ENCODE measurements around the gene CCDC9B. TPM values are rescaled to one million over a fixed set of nuclear protein-coding genes. Genes with fewer than 3 reads are reported as not detected.

CCDC9B gene
- 10 to 100 TPM in 1 of 3 donors, 1 to 10 TPM in 2; 3.5 to 10.4 (median 5.0) TPM for polyA plus RNA-seq (ENCODE audit: insufficient read length in 3 of 3)
- long read RNA-seq, donor 1, result 0 reads
- long read RNA-seq, donor 2, result 0 reads
- long read RNA-seq, donor 3, partial matches to known transcripts, result 0 of 1 reads
- long read RNA-seq, donor 3, other reads (novel, unspliced or antisense), result 0 of 1 reads
- long read RNA-seq, donor 4, result 0 reads
- long read RNA-seq, donor 5, result 0 reads
- long read RNA-seq, donor 6, result 0 reads
- long read RNA-seq, donor 7, result 0 reads
- long read RNA-seq, donor 8, result 0 reads
- long read RNA-seq, donor 9, result 0 reads
- long read RNA-seq, donor 10, partial matches to known transcripts, result 0 of 1 reads
- long read RNA-seq, donor 10, other reads (novel, unspliced or antisense), result 0 of 1 reads
- long read RNA-seq, donor 11, result 0 reads
- long read RNA-seq, donor 12, partial matches to known transcripts, result 18 of 18 reads
- long read RNA-seq, donor 12, other reads (novel, unspliced or antisense), result 0 of 18 reads
- long read RNA-seq, donor 13, result 0 reads
- long read RNA-seq, donor 14, result 0 reads
- long read RNA-seq, donor 15, result 0 reads
- long read RNA-seq, donor 16, partial matches to known transcripts, result 0 of 1 reads
- long read RNA-seq, donor 16, other reads (novel, unspliced or antisense), result 0 of 1 reads

DNA sequence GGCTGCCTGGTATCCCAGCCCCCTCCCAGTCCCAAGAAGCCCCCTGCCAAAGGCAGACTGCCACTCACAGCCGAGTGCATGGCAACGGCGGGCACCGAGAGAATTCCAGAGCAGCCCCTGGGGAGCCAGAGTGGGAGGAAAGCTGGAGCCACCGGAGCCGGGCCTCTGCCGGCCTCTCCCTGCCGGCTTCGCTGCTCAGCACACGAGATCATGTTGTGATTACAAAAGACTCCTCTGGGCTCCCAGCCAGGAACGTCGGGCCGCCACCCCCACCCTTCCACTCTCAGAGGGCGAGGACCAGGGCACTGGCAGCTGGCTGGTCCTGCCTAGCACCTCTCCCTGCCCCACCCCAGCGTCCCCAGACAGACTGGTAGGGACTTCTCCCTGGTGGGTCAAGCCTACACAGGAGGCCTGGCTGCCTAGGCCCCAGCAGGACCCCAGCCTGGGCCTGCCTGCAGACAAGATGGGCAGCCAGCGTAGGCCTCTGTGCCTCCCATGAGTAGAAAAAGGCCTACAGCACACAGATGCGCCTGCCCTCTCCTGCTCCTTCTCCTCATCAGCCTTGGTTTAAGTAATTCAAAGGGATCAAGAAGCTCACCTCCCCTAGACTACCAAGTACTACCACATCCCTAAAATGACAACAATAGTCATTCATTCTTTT lies at the start of gene CCDC9B:
TSS of gene CCDC9B (minus strand) at position 200 of the 661 bp plus-strand sequence. CDS start at position 80, 120 bp downstream.
- peak in 3 of 11 donors; percentile 63 to 81 (median 67) for DNase-seq (ENCODE audit: extremely low read depth in 1 of 11, low read depth in 9 of 11, low spot score in 4 of 11)

DNA sequence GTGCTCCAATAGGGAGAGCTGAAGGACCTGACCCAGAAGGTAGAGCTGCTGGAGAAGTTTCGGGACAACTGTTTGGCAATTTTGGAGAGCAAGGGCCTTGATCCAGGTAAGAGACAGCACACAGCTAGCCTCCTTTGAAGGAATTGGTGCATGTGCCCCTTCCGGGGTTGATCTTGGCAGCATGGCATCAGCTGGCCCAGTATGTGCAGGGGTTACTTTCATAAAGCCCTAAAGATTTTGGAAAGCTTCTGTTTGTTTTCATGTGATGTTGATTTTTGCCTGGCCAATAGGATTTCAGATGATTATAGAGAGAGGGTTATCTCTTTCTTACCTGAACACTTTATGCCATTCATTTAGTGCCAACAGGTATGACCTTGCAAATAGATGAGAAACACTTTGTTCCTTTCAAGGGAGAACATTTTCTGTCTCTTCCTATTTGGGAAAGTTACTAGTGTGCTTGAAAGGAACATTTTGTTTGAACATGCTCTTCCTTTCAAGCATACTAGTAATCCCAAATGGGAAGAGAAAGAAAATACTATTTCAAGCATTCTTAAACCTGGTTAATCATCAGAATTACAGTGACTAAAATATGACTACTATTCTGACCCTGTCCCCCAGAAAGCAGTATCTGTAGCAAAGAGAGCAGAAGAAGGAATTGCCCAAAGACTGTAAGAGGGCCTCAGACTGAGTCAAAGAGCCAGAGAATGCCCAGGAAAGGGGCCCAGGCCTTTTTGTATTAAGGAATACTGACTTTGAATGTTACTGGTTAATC lies 49.3 kb upstream of the CCDC9B start:
- no peak for DNase-seq (ENCODE audit: extremely low read depth in 1 of 11, low read depth in 9 of 11, low spot score in 4 of 11)

DNA sequence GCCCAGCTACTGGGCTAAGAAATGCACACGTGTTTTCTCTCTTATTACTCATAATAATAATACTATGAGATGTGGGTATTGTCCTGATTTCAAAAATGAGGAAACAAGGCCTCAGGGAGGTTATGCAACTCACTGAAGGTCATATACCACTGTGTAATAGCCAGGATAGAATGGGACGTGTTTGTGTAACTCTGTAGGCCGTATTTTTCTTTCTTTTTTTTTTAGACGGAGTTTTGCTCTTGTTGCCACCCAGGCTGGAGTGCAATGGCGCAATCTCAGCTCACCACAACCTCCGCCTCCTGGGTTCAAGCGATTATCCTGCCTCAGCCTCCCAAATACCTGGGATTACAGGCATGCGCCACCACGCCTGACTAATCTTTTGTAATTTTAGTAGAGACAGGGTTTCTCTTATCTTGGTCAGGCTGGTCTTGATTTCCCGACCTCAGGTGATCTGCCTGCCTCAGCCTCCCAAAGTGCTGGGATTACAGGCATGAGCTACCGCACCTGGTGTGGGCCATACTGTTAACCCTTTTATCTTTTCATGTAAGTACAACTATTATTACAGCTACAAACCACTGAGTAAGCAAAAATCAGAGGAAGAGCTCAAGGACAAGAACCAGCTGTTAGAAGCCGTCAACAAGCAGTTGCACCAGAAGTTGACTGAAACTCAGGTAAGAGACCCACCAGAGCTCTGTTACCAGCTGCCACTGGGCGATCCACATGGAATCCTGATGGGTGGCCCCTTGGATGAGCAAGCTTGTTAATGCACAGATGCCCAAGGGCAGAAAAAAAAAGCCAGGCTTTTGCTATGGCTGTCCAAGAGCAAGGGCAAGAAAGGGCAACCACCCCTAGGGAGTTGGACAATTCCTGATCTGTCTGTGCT lies 48.4 kb upstream of the CCDC9B start:
- no peak for DNase-seq (ENCODE audit: extremely low read depth in 1 of 11, low read depth in 9 of 11, low spot score in 4 of 11)

DNA sequence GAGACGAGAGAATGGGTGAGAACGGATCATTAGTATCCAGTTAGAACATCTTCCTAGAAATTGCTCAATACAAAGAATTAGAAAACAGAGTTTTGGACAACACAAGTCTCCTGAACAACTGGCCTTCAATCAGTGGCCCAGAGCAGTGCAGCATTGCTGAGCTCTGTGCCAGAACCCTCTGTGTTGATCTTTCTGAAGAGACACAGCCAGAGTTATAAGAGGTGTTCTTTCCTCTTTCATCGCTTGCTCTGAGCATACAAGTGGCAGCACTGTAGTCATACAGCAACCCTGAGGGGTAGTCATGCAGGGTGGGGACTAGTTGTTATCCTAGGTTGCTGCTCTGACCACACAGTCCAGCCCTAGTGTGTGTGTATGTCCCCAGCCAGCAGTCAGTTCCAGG lies 45.7 kb upstream of the CCDC9B start:
- DNase-seq (ENCODE audit: extremely low read depth in 1 of 11, low read depth in 9 of 11, low spot score in 4 of 11), result no peak

DNA sequence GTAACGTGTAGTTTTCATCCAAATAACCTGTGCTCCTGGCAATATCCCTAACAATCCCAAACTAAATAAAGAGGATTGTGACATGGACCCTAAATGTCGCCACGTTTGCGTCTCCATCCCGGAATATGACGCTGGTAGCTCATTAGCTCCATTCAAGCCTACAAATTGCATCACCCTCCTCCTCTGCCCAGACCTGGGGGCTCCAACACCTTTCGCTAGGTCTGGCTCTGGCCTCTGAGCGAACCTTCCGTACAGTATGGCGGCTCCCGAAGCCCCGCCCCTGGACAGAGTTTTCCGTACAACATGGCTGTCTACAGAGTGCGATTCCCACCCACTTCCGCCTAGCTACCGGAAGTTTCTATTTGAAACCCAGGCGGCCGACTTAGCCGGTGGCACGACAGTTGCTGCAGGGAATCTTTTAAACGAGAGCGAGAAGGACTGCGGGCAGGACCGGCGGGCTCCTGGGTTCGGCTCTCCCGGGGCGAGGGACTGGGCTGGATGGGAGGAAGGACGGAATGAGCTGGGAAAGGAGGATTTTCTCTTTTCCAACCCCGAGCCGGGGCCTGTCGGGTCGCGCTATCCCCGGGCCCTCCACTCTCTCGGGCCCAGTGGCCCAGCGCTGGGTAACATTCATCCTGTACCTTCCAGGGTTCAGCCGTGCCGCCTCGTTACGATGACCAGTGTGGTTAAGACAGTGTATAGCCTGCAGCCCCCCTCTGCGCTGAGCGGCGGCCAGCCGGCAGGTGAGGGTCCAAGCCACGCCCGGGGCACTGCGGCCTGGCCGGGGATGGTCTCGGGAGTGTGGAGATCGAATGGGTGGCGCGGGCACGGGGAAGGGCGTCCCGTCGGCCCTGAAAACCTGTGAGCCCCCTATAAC lies 42.1 kb upstream of the CCDC9B start, which contains the start of gene KNSTRN:
TSS of gene KNSTRN (plus strand) at position 142 of the 877 bp plus-strand sequence. CDS start at position 257, 115 bp downstream.
- peak in 10 of 11 donors; percentile 76 to 92 (median 88) for DNase-seq (ENCODE audit: extremely low read depth in 1 of 11, low read depth in 9 of 11, low spot score in 4 of 11)

DNA sequence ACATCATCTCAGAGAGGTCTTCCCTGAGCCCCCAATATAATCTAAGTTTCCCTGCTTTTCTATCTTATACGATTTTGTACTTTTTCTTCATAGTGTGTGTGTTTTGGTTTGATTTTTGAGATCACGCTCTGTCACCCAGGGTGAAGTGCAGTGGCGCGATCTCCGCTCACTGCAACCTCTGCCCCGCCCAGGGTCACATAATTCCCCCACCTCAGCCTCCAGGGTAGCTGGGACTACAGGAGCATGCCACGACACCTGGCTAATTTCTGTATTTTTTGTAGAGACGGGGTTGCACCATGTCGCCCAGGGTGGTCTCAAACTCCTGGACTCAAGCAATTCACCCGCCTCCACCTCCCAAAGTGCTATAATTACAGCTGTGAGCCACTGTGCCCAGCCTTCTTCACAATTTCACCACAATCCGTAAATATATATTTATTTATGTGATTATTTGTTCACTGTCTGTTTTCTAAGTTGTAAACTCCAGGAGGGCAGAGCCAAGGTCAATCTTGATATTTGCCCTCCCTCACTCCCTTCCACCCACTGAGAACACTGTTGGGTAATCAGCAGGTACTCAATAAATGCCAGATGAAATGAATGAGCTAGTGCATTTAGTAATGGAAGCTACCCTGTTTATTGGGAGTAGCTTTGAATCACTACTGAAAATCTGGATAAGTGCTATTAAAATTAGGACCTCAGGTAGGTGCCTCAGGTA lies 41.2 kb upstream of the CCDC9B start:
- DNase-seq (ENCODE audit: extremely low read depth in 1 of 11, low read depth in 9 of 11, low spot score in 4 of 11), result no peak

DNA sequence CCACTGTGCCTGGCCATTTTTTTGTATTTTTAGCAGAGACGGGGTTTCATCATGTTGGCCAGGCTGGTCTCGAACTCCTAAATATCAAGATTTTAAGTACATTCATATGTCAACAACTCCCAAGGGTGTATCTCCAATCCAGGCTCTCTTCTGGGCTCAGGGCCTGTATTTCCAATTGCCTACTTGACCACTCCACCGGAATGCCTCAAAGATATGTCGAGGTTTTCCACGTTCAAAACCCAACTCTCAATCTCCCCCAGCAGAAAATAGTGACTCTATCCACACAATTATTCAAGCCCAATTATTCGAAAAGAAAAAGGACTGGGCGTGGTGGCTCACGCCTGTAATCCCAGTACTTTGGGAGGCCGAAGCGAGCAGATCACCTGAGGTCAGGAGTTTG lies 39.9 kb upstream of the CCDC9B start:
- DNase-seq (ENCODE audit: extremely low read depth in 1 of 11, low read depth in 9 of 11, low spot score in 4 of 11), result no peak

DNA sequence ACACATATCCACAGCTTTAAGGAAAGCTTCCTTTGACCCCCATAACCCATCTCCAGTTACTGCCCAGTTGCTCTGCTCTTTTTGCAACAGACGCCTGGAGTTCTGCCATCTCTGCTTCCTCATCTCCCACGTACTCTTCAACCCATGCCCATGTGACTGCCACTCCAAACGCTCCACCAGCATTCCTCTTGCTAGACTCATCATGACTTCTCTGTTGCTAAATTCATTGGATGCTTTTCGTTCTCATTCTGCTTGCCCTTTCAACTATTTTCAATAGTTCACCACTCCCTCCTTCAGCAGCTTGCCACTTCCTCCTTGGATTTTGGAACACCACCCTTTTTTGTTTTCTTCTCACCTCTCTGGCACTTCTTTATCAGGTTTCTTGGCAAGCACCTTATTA lies 39.1 kb upstream of the CCDC9B start:
- DNase-seq (ENCODE audit: extremely low read depth in 1 of 11, low read depth in 9 of 11, low spot score in 4 of 11), result no peak

DNA sequence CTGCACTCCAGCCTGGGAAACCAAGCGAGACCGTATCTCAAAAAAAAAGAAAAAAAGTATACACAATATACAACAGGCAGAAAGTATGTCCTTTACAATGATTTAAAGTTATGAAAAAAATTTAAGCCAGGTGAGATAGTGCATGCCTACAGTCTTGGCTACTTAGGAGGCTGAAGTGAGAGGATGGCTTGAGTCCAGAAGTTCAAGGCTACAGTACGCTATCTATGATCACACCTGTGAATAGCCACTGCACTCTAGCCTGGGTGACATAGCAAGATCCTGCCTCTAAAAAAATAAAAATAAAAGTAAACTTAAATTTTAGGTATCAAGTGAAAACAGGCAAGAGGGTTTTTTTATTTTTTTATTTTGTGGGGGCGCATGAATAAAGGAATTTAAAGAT lies 38.6 kb upstream of the CCDC9B start:
- no peak for DNase-seq (ENCODE audit: extremely low read depth in 1 of 11, low read depth in 9 of 11, low spot score in 4 of 11)

DNA sequence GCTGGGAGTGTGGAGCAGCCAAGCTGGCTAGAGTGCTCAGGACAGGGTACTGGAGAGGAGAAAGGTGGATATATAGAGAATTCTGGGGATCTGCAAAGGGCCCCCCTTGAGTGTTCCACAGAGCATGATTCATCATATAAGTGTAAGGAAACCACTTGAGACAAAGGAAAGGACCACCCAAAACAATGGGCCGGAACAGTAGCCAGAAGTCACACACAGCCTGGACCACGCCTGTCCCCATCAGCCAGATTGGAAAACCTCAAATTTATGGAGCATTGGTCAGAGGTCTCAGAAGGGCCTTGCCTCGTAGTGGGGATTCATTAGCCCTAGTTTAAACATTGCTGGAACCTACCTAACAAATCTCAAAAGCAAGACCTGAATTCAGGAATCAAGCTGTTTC lies 36.9 kb upstream of the CCDC9B start:
- no peak for DNase-seq (ENCODE audit: extremely low read depth in 1 of 11, low read depth in 9 of 11, low spot score in 4 of 11)

DNA sequence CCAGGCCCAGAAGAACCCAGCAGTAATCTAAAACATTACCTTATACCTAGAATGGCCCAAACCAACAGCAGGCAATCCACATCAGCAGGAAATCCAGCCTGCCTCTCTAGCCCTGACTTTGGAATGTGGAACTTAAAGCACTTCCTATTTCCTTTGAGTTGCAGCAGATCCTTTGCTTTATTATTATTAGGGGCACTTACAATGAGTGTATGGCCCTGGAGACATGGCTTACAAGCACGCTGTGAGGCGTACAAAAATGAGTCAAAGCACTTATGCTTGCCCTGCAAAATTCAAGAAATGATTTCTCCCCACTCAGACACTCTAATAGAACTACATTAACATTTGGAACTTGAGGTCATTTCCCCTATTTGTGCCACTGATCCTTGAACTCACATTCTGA lies 32.2 kb upstream of the CCDC9B start:
- DNase-seq (ENCODE audit: extremely low read depth in 1 of 11, low read depth in 9 of 11, low spot score in 4 of 11), result no peak

DNA sequence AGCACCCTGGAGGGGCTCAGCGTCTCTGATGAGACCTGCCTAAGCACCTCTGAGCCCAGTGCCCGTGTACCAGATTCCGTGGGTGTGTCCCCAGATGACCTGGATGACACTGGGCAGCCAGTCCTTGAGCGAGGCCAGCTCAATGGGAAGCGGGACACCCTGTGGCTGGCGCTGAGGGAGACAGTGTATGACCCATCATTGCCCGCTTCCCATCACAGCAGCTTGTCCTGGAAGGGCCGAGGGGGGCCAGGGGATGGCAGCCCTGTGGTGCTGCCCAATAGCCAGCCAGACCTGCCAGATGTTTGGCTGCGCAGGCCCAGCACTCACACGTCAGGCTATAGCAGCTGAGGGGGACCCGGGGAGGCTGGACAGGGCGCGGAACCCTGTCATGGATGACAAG lies 29.2 kb upstream of the CCDC9B start:
- DNase-seq (ENCODE audit: extremely low read depth in 1 of 11, low read depth in 9 of 11, low spot score in 4 of 11), result no peak

DNA sequence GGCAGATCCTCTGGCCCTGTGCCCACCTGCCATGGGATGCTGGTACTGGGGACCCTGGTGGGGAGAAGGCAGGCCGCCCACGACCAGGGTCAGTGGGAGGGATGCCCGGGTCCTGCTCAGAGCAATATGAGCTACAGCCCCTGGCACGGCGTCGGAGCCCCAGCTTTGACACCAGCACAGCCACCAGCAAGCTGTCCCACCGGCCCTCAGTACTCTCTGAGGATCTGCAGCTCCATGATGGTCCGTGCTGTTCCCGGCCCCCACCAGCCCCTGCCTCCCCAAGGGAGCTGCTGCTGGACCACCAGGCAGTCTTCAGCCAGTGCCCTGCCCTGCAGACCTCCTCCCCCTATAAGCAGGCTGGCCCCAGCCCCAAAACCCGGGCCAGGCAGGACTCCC lies 28.7 kb upstream of the CCDC9B start:
- DNase-seq (ENCODE audit: extremely low read depth in 1 of 11, low read depth in 9 of 11, low spot score in 4 of 11), result no peak

DNA sequence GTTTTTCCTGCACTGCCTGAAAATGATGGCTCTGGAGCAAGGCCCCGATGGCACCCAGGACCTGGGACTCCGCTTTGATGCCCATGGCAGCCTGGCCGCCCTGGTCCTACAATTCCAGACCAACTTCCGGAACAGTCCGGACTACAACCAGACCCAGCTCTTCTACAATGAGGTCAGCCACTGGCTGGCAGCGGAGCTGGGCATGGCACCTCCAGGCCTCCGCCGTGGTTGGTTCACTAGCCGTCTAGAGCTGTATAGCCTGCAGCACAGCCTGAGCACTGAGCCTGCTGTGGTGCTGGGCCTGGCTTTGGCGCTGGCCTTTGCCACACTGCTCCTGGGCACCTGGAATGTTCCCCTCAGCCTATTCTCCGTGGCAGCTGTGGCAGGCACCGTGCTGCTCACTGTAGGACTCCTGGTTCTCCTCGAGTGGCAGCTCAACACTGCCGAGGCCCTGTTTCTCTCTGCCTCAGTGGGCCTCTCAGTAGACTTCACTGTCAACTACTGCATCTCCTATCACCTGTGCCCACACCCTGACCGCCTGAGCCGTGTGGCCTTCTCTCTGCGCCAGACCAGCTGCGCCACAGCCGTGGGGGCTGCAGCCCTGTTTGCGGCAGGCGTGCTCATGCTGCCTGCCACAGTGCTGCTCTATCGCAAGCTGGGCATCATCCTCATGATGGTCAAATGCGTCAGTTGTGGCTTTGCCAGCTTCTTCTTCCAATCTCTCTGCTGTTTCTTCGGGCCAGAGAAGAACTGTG lies 28.2 kb upstream of the CCDC9B start:
- no peak for DNase-seq (ENCODE audit: extremely low read depth in 1 of 11, low read depth in 9 of 11, low spot score in 4 of 11)

DNA sequence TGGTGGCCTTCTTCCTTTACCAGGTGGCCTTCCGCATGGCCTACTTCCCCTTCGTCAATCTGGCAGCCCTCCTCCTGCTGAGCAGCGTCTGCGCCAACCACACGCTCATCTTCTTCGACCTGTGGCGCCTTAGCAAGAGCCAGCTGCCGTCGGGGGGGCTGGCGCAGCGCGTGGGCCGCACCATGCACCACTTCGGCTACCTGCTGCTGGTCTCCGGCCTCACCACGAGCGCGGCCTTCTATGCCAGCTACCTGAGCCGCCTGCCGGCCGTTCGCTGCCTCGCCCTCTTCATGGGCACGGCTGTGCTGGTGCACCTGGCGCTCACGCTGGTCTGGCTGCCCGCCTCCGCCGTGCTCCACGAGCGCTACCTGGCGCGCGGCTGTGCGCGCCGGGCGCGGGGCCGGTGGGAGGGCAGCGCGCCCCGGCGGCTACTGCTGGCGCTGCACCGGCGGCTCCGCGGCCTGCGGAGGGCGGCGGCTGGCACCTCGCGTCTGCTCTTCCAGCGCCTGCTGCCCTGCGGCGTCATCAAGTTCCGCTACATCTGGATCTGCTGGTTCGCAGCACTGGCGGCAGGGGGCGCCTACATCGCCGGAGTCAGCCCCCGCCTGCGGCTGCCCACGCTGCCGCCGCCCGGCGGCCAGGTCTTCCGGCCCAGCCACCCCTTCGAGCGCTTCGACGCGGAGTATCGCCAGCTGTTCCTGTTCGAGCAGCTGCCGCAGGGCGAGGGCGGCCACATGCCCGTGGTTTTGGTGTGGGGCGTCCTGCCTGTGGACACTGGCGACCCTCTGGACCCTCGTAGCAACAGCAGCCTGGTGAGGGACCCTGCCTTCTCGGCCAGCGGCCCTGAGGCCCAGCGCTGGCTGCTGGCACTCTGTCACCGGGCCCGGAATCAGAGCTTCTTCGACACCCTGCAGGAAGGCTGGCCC lies 27.2 kb upstream of the CCDC9B start:
- DNase-seq (ENCODE audit: extremely low read depth in 1 of 11, low read depth in 9 of 11, low spot score in 4 of 11), result peak in 9 of 11 donors; percentile 67 to 86 (median 81)
